Endothelial cell of umbilical vein (primary cell): Measurements from ENCODE around the gene GATD1. TPM values are rescaled to one million over a fixed set of nuclear protein-coding genes. Genes with fewer than 3 reads are reported as not detected.
A peak's percentile ranks its signal among the peaks of the same experiment; 100 is the strongest.

Source experiments
- BruUV-seq: library from RNA; stranded (reverse); fragments of 400-500 nt; replicated peaks from 2 replicates; lab custom pipeline; 2021; lab: Mats Ljungman, UMichigan
- CTCF ChIA-PET: fragments of 300-600, 350-600 bp; sonication (Branson Sonifier 250); formaldehyde crosslinking; loops from one replicate; lab custom pipeline; 2021; ENCODE audit warnings: antibody characterized with exemption, inconsistent platforms; lab: Charles Lee
- POLR2A ChIA-PET: fragments of 300-600, 350-600 bp; sonication (Branson Sonifier 250); formaldehyde crosslinking; loops from one replicate; lab custom pipeline; 2021; ENCODE audit warnings: antibody characterized with exemption, inconsistent platforms; lab: Charles Lee
- DNase-seq: peaks from one replicate; pipeline ENCODE4 v3.0.0-alpha.2; 2011; ENCODE audit warnings: low read depth, low spot score
- FAIRE-seq: peaks from 2 replicates; lab custom pipeline; 2011; peaks lifted over from hg19 to GRCh38; lab: Jason Lieb, UNC
- H2AFZ ChIP-seq: 2 replicates; pipeline ENCODE4 v1.6.0; 2012; ENCODE audit warnings: low read depth, low read length, control low read depth, inconsistent platforms
- H3K27ac ChIP-seq: 2 replicates; pipeline ENCODE4 v1.5.1; 2011; ENCODE audit warnings: low read depth, mild to moderate bottlenecking, control low read depth, low read length, moderate library complexity; ENCODE audit not compliant: insufficient read depth
- H3K27me3 ChIP-seq, 2 experiments: 2 replicates each; pipeline versions ENCODE4 v1.6.0 to v1.6.1; 2011; ENCODE audit warnings: low read length in 2 of 2, mixed read lengths in 1 of 2; ENCODE audit not compliant: control insufficient read depth in 2 of 2, insufficient read depth in 2 of 2
- H3K36me3 ChIP-seq, 2 experiments: 2 replicates in 1 of 2; 3 replicates in 1 of 2; pipeline ENCODE4 v1.5.1; 2011; ENCODE audit warnings: low read length in 2 of 2, mild to moderate bottlenecking in 1 of 2, moderate library complexity in 1 of 2; ENCODE audit not compliant: control insufficient read depth in 2 of 2, insufficient read depth in 2 of 2; ENCODE audit errors: extremely low read depth in 1 of 2
- H3K4me1 ChIP-seq: 3 replicates; pipeline ENCODE4 v1.5.1; 2011; ENCODE audit warnings: mild to moderate bottlenecking, low read length; ENCODE audit not compliant: control insufficient read depth, insufficient read depth; ENCODE audit errors: extremely low read depth
- H3K4me2 ChIP-seq: 2 replicates; pipeline ENCODE4 v1.6.1; 2011; ENCODE audit warnings: low read length, control low read depth, mixed read lengths; ENCODE audit not compliant: insufficient read depth
- H3K4me3 ChIP-seq, 3 experiments: fragments of 200-600 bp in 1 of 3; sonication (generic), shearing (Covaris generic) in 1 of 3; replicated peaks in 1 of 3; 2 replicates each; pipeline ENCODE4 v1.5.1; 2011 to 2016; ENCODE audit warnings: control low read depth in 3 of 3, low read length in 3 of 3, mild to moderate bottlenecking in 2 of 3, inconsistent platforms in 1 of 3, low read depth in 1 of 3, moderate library complexity in 1 of 3; ENCODE audit not compliant: insufficient read depth in 1 of 3
- H3K79me2 ChIP-seq: 2 replicates; pipeline ENCODE4 v1.6.0; 2012; ENCODE audit warnings: low read length, inconsistent platforms; ENCODE audit not compliant: control insufficient read depth, insufficient read depth
- H3K9ac ChIP-seq: replicated peaks from 2 replicates; pipeline ENCODE3; 2011; ENCODE audit warnings: low read length, control low read depth; ENCODE audit not compliant: insufficient read depth; ENCODE audit errors: extremely low read depth
- H3K9me1 ChIP-seq: replicated peaks from 3 replicates; pipeline ENCODE4 v1.6.0; 2011; ENCODE audit warnings: mild to moderate bottlenecking, low read length; ENCODE audit not compliant: control insufficient read depth, insufficient read depth; ENCODE audit errors: extremely low read depth
- H3K9me3 ChIP-seq: replicated peaks from 2 replicates; pipeline ENCODE4 v1.5.1; 2012; ENCODE audit warnings: low read length, inconsistent platforms; ENCODE audit not compliant: control insufficient read depth, insufficient read depth
- H4K20me1 ChIP-seq: replicated peaks from 2 replicates; pipeline ENCODE3; 2011; ENCODE audit warnings: mild to moderate bottlenecking, low read length; ENCODE audit not compliant: control insufficient read depth, insufficient read depth; ENCODE audit errors: extremely low read depth
- CTCF ChIP-seq, 2 donors: IDR thresholded peaks; 1 replicate in 1 of 2; 2 replicates in 1 of 2; pipeline ENCODE4 v1.5.1; 2011; ENCODE audit warnings: low read length in 2 of 2, mild to moderate bottlenecking in 2 of 2, moderate library complexity in 2 of 2, control low read depth in 1 of 2, inconsistent platforms in 1 of 2, low read depth in 1 of 2; ENCODE audit not compliant: insufficient read depth in 1 of 2; ENCODE audit errors: extremely low read depth in 1 of 2
- EZH2 ChIP-seq: IDR thresholded peaks from 2 replicates; pipeline ENCODE4 v1.6.1; 2012; ENCODE audit warnings: borderline replicate concordance, low read depth, mild to moderate bottlenecking, moderate library complexity, low read length, inconsistent platforms; ENCODE audit not compliant: severe bottlenecking
- FOS ChIP-seq: IDR thresholded peaks from 2 replicates; pipeline ENCODE4 v1.6.1; 2011; ENCODE audit warnings: mild to moderate bottlenecking, low read length, moderate library complexity, borderline replicate concordance; ENCODE audit not compliant: insufficient read depth
- GATA2 ChIP-seq: IDR thresholded peaks from 2 replicates; pipeline ENCODE4 v1.7.0; 2011; ENCODE audit warnings: low read depth, mild to moderate bottlenecking, moderate library complexity, mixed read lengths, low read length; ENCODE audit not compliant: insufficient read length, insufficient read depth
- JUN ChIP-seq: IDR thresholded peaks from 2 replicates; pipeline ENCODE4 v1.6.1; 2011; ENCODE audit warnings: borderline replicate concordance, low read depth; ENCODE audit not compliant: insufficient read length, insufficient read depth
- MAX ChIP-seq: IDR thresholded peaks from 2 replicates; pipeline ENCODE4 v1.6.1; 2011; ENCODE audit not compliant: insufficient read depth, insufficient read length
- MYC ChIP-seq: IDR thresholded peaks from one replicate; pipeline ENCODE4 v1.6.1; 2011; ENCODE audit warnings: mild to moderate bottlenecking, low read depth, low read length
- POLR2A ChIP-seq: IDR thresholded peaks from 2 replicates; pipeline ENCODE4 v1.6.1; 2012; ENCODE audit warnings: low read depth, mild to moderate bottlenecking, control low read depth, low read length
- POLR2AphosphoS5 ChIP-seq: IDR thresholded peaks from 2 replicates; pipeline ENCODE4 v1.6.1; 2012; ENCODE audit warnings: low read depth, mild to moderate bottlenecking, control low read depth, low read length, moderate library complexity; ENCODE audit not compliant: insufficient read depth
- dilution Hi-C: fragments of 300-500 bp; cut with MboI; formaldehyde crosslinking; loops from one replicate; pipeline ENCODE4 v1.15.0; 2019; ENCODE audit warnings: low sequenced_read_pairs; ENCODE audit not compliant: extremely low pct_ligation_motif_present
- intact Hi-C: fragments of 100-400 bp; cut with micrococcal nuclease; formaldehyde crosslinking; loops from one replicate; pipeline ENCODE4 v1.10.0; 2022
- polyA plus RNA-seq, 4 experiments: library from polyadenylated mRNA; depleted of rRNA in 3 of 4; stranded (reverse) in 3 of 4; unstranded in 1 of 4; fragments of >200 nt; gene quantifications; 2 replicates each; pipeline versions ENCODE4 v1.2.1 to v1.2.3, GENCODE V29; 2011 to 2012; ENCODE audit warnings: missing spikeins in 1 of 4
- total RNA-seq: library from RNA; stranded (reverse); gene quantifications from 2 replicates; pipeline ENCODE4 v1.2.3, GENCODE V29; 2021

The GATD1 gene
- total and polyA plus RNA-seq, 2 donors (not counting 3 experiments of a cell fraction or from before 2014, with no cell fraction given), result 70.6 to 83.1 TPM

DNA sequence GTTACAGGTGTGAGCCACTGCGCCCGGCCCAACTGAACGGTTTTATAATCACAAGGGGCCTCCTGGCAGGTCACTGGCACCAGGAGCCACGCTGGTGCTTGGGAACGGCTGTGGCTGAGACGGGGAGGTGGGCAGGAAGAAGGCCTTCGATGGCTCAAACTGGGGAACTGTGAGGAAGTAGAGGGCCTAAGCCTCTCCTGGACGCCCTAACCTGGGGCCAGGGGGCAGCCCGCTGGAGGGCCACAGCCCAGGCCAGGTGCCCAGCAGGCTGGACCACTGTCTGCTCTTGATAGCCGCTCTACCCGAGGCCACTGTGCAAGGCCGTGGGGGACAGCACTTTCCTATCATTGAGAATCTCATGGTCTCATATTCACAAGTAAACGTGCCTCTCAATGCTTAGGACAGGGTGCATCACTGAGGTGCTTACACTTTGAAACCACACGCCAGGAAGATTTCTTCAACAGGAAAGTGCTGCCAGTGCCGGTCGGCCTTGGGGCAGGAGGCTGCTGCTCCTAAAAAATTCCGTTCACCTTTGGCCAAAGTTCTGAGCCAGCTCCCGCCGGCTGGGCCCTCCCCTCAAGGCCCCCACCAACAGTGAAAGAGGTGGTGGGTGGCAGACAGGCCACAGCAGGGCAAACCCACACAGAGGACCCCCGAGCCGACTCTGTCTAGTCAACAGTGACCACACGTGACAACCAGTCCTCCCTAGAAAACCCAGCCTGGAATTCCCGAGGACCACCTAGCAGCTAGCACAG is 7.2 kb downstream of the GATD1 start:
- dilution Hi-C loops, result no loop called here
- intact Hi-C loops, result no loop called here
- BruUV-seq, result TSS peak; percentile 7
- FAIRE-seq (no peak), DNase-seq (no peak)
- Histone ChIP-seq H3K27ac (no peak overlapping the region), H3K79me2 (peaks cover 34% of the 10 kb centered on the region), H3K4me3 (no peak overlapping the region), H3K9ac (no peak overlapping the region), H2AFZ (no peak overlapping the region), H3K27me3 (no peaks in the 10 kb centered on the region), H3K4me2 (no peak overlapping the region), H3K9me1 (no peaks in the 10 kb centered on the region), H4K20me1 (no peaks in the 10 kb centered on the region), H3K9me3 (no peaks in the 10 kb centered on the region), H3K4me1 (peaks cover 4% of the 10 kb centered on the region), H3K36me3 (peaks cover 17 to 42% of the 10 kb centered on the region in 2 experiments)
- ChIA-PET POLR2A (no interaction called here), CTCF (no interaction called here)
- TF ChIP-seq POLR2A (no peak), FOS (no peak), JUN (no peak), POLR2AphosphoS5 (no peak), CTCF (IDR thresholded peaks at IDR 0.05; ENCODE audit: extremely low read depth in 1 of 2, insufficient read depth in 1 of 2, low read depth in 1 of 2, low read length in 2 of 2) (no peak), EZH2 (no peak), MAX (no peak), MYC (no peak), GATA2 (no peak)
